SK-N-SH (cell line): Measurements from ENCODE around the gene PLCE1. TPM values are rescaled to one million over a fixed set of nuclear protein-coding genes. Genes with fewer than 3 reads are reported as not detected.
A peak's percentile ranks its signal among the peaks of the same experiment; 100 is the strongest.

ENCODE experiments used
- CTCF ChIA-PET: fragments of 300-600, 350-600 bp; formaldehyde crosslinking; extraction: SDS; loops from one replicate; lab custom pipeline; 2021; lab: Yijun Ruan, JAX
- POLR2A ChIA-PET: fragments of 350-600 bp; sonication (Branson Sonifier 250); formaldehyde crosslinking; extraction: SDS; loops from one replicate; lab custom pipeline; 2020; ENCODE audit warnings: antibody characterized with exemption, inconsistent platforms; lab: Yijun Ruan, JAX
- DNase-seq: peaks from one replicate; pipeline ENCODE4 v3.0.0; 2012
- H2AFZ ChIP-seq: fragments of 200-600 bp; sonication (generic); 2 replicates; pipeline ENCODE4 v1.8.1; 2016; ENCODE audit warnings: antibody characterized with exemption, mild to moderate bottlenecking, low read depth
- H3F3A ChIP-seq: fragments of 200-600 bp; sonication (generic); replicated peaks from 2 replicates; pipeline ENCODE3; 2016; ENCODE audit warnings: antibody characterized with exemption, mild to moderate bottlenecking; ENCODE audit not compliant: insufficient read depth
- H3K27ac ChIP-seq, 2 experiments: fragments of 200-500 bp in 1 of 2; fragments of 200-600 bp in 1 of 2; sonication (Bioruptor generic) in 1 of 2; sonication (generic), shearing (Covaris generic) in 1 of 2; 2 replicates each; pipeline versions ENCODE4 v1.5.1 to v1.6.1; 2014 to 2016; ENCODE audit warnings: low read depth in 2 of 2, inconsistent platforms in 1 of 2, low read length in 1 of 2, mild to moderate bottlenecking in 1 of 2, mixed read lengths in 1 of 2
- H3K27me3 ChIP-seq: fragments of 200-600 bp; sonication (generic), shearing (Covaris generic); 2 replicates; pipeline ENCODE4 v1.6.1; 2016; ENCODE audit warnings: mixed run types; ENCODE audit not compliant: insufficient read depth
- H3K36me3 ChIP-seq, 2 experiments: fragments of 200-500 bp in 1 of 2; fragments of 200-600 bp in 1 of 2; sonication (Bioruptor generic) in 1 of 2; sonication (generic) in 1 of 2; replicated peaks in 1 of 2; 2 replicates each; pipeline versions ENCODE3 to v1.5.1; 2014 to 2016; ENCODE audit warnings: low read length in 1 of 2, mild to moderate bottlenecking in 1 of 2; ENCODE audit not compliant: insufficient read depth in 2 of 2, control insufficient read depth in 1 of 2
- H3K4me1 ChIP-seq, 2 experiments: fragments of 200-500 bp in 1 of 2; fragments of 200-600 bp in 1 of 2; sonication (Bioruptor generic) in 1 of 2; sonication (generic), shearing (Covaris generic) in 1 of 2; 2 replicates each; pipeline versions ENCODE4 v1.5.1 to v1.6.1; 2014 to 2016; ENCODE audit warnings: low read depth in 1 of 2, low read length in 1 of 2, mixed run types in 1 of 2; ENCODE audit not compliant: insufficient read depth in 2 of 2, control insufficient read depth in 1 of 2
- H3K4me2 ChIP-seq: fragments of 200-600 bp; sonication (generic), shearing (Covaris generic); 2 replicates; pipeline ENCODE4 v1.6.1; 2017; ENCODE audit warnings: mixed run types
- H3K4me3 ChIP-seq, 2 experiments: fragments of 200-500 bp in 1 of 2; fragments of 200-600 bp in 1 of 2; sonication (Bioruptor generic) in 1 of 2; sonication (generic), shearing (Covaris generic) in 1 of 2; 2 replicates each; pipeline versions ENCODE4 v1.5.1 to v1.8.1; 2014 to 2016; ENCODE audit warnings: low read depth in 2 of 2, inconsistent platforms in 1 of 2, low read length in 1 of 2, mild to moderate bottlenecking in 1 of 2, mixed read lengths in 1 of 2, moderate library complexity in 1 of 2
- H3K79me2 ChIP-seq: fragments of 200-600 bp; sonication (generic); 2 replicates; pipeline ENCODE4 v1.8.1; 2017; ENCODE audit warnings: mild to moderate bottlenecking; ENCODE audit not compliant: insufficient read depth
- H3K9ac ChIP-seq: fragments of 200-600 bp; sonication (generic); 2 replicates; pipeline ENCODE4 v1.6.1; 2017; ENCODE audit warnings: mixed run types
- H3K9me2 ChIP-seq: fragments of 200-600 bp; sonication (generic); 2 replicates; pipeline ENCODE4 v1.6.1; 2017; ENCODE audit warnings: mixed run types
- H3K9me3 ChIP-seq: fragments of 200-600 bp; sonication (generic); 2 replicates; pipeline ENCODE4 v1.6.1; 2017; ENCODE audit warnings: mixed run types, mild to moderate bottlenecking, moderate library complexity
- H4K20me1 ChIP-seq: fragments of 200-600 bp; sonication (generic); 2 replicates; pipeline ENCODE4 v1.6.1; 2017; ENCODE audit warnings: mild to moderate bottlenecking, mixed run types; ENCODE audit not compliant: insufficient read depth
- EZH2phosphoT487 ChIP-seq: fragments of 200-600 bp; sonication (generic); IDR thresholded peaks from 2 replicates; pipeline ENCODE4 v1.6.1; 2017; ENCODE audit warnings: low read depth, mixed run types, mild to moderate bottlenecking, antibody characterized with exemption, moderate library complexity, borderline replicate concordance
- FOSL2 ChIP-seq: IDR thresholded peaks from 2 replicates; pipeline ENCODE4 v1.4.0; 2012; ENCODE audit warnings: low read depth, mild to moderate bottlenecking, moderate library complexity, borderline replicate concordance
- FOXM1 ChIP-seq: IDR thresholded peaks from 2 replicates; pipeline ENCODE4 v1.4.0; 2012; ENCODE audit warnings: low read depth, mild to moderate bottlenecking
- GABPA ChIP-seq: IDR thresholded peaks from 2 replicates; pipeline ENCODE4 v1.4.0; 2012; ENCODE audit warnings: low read depth, mild to moderate bottlenecking
- IRF3 ChIP-seq: fragments of 150-350 bp; IDR thresholded peaks from 2 replicates; pipeline ENCODE4 v1.6.1; 2016; ENCODE audit warnings: mild to moderate bottlenecking, low read depth, low read length
- JUND ChIP-seq: IDR thresholded peaks from 2 replicates; pipeline ENCODE4 v1.4.0; 2012
- MAX ChIP-seq: IDR thresholded peaks from 2 replicates; pipeline ENCODE4 v1.4.0; 2012; ENCODE audit warnings: low read depth
- MXI1 ChIP-seq: IDR thresholded peaks from 2 replicates; pipeline ENCODE4 v1.6.1; 2012; ENCODE audit warnings: mild to moderate bottlenecking, low read depth, low read length, improper control_type of control experiment
- NRF1 ChIP-seq: IDR thresholded peaks from 2 replicates; pipeline ENCODE4 v1.6.1; 2012; ENCODE audit warnings: low read depth, mild to moderate bottlenecking, low read length
- POLR2AphosphoS5 ChIP-seq: IDR thresholded peaks from 2 replicates; pipeline ENCODE4 v1.6.1; 2012; ENCODE audit warnings: low read depth, low read length
- RCOR1 ChIP-seq: fragments of 150-350 bp; IDR thresholded peaks from 2 replicates; pipeline ENCODE4 v1.6.1; 2017; ENCODE audit warnings: antibody characterized with exemption, low read length
- RXRA ChIP-seq: IDR thresholded peaks from 2 replicates; pipeline ENCODE4 v1.4.0; 2012; ENCODE audit warnings: low read depth, mild to moderate bottlenecking, borderline replicate concordance
- SIN3A ChIP-seq: IDR thresholded peaks from 2 replicates; pipeline ENCODE4 v1.6.1; 2012; ENCODE audit warnings: low read depth, mild to moderate bottlenecking, low read length, moderate library complexity, borderline replicate concordance
- TCF12 ChIP-seq: IDR thresholded peaks from 2 replicates; pipeline ENCODE4 v1.4.0; 2012
- WGBS: methylation state at CpG from one replicate; pipeline ENCODE4 v1.1.6; 2017; ENCODE audit warnings: low lambda C conversion rate; 5-methylcytosine and 5-hydroxymethylcytosine counted together
- polyA plus RNA-seq, 3 experiments: library from polyadenylated mRNA; depleted of rRNA; stranded (reverse); fragments of >200 nt; gene quantifications; 2 replicates each; pipeline ENCODE4 v1.2.3, GENCODE V29; 2012
- TF ChIP-seq, protein P1 (sequence below): IDR thresholded peaks from 2 replicates; pipeline ENCODE4 v1.4.0; 2012; ENCODE audit warnings: low read depth, borderline replicate concordance
- TF ChIP-seq, protein P2 (sequence below): IDR thresholded peaks from 2 replicates; pipeline ENCODE4 v1.6.1; 2012; ENCODE audit warnings: mild to moderate bottlenecking, low read depth, low read length, moderate library complexity

PLCE1 gene
- polyA plus RNA-seq, 1 of the 3 experiments (the other 2 are of a cell fraction) = 1.2 TPM

DNA sequence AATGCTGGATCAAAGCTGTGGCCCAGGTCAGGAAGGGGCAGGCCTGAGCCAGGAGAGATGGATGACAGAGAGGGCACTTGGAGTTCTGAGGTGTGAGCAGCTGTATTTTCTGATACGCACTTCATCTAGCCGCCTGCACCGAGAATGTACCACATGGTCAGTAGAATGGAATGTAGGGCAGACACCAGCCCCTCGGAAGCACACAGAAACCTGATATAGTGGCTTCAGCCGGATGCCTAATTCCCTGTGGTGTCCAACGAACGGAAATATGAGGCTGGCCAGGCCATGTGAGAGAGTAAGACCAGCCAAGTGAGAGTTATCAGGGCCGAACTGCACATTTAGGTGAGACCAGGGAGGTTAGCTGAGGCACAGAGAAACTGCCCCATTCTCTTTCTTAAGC lies 46.7 kb upstream of the PLCE1 start (continued):
- TF ChIP-seq RCOR1 (no peak), MAX (peak; percentile 73), TCF12 (peak; percentile 13; the same call in 1 of the 2 replicates)

DNA sequence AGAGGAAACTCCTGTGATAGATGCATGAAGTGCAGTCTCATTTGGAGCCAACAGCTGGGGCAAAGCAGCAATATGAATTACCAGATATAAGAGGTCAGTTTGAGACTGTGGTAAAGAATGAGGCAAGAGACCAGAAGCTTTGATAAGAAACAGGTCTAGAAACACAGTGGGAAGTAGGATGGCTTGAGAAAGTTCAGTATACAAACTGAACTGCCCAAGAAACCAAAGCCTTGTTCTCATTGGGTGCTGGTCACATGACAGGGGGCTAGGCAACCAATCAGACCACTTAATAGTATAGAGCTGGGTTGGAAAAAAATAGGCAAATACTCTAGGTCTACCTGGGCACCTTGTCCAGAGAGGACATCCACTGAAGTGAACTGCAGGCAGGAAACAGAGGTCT lies 46.2 kb upstream of the PLCE1 start:
- Histone ChIP-seq H2AFZ (0 out of 2 replicates have a peak overlapping the region, but pooled peaks have one; percentile 7), H4K20me1 (no peaks in the 10 kb centered on the region), H3K27ac (peak overlapping the region in 1 of 2 experiments; percentile 69; a peak in 1 of 4 replicates), H3K36me3 (no peaks in the 10 kb centered on the region), H3K27me3 (no peaks in the 10 kb centered on the region), H3K9me3 (no peaks in the 10 kb centered on the region), H3K9me2 (no peaks in the 10 kb centered on the region), H3K9ac (no peak overlapping the region), H3K4me2 (no peak overlapping the region), H3K4me3 (no peak overlapping the region), H3F3A (no peaks in the 10 kb centered on the region), H3K79me2 (no peaks in the 10 kb centered on the region), H3K4me1 (peaks cover 0 to 5% of the 10 kb centered on the region in 2 experiments; a peak in 1 of 4 replicates)
- POLR2A ChIA-PET = no interaction called here
- TF ChIP-seq NRF1 = no peak
- TF ChIP-seq SIN3A = no peak
- no peak for TF ChIP-seq FOXM1
- TF ChIP-seq MXI1 = no peak
- TF ChIP-seq, protein P1, sequence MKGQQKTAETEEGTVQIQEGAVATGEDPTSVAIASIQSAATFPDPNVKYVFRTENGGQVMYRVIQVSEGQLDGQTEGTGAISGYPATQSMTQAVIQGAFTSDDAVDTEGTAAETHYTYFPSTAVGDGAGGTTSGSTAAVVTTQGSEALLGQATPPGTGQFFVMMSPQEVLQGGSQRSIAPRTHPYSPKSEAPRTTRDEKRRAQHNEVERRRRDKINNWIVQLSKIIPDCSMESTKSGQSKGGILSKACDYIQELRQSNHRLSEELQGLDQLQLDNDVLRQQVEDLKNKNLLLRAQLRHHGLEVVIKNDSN = peak; percentile 26; the same call in 1 of the 2 replicates
- TF ChIP-seq FOSL2 = no peak
- CTCF ChIA-PET = interaction anchor here (2.1 kb wide), 1 partner anchor 26 kb away, joined by 4 read pairs; no protein-coding TSS in a partner anchor
- no peak for DNase-seq

DNA sequence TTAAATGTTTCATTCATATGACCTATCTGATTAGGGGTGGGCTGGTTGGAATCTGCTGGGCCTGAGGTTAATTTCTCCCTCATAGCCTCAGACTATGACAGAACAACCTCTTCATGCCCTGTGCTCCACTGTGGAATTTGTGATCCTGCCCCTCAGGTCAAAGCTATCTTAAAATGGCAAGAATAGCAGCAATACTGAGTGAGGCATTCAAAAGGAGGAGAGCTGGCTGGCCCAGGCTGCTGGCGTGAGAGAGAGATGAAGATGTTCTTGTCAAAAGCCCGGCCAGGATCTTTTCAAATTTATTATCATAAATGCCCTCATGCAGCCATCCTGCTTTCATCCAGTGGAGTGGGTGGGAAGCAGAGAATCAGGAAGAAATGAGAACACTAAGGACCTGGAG lies 41.8 kb upstream of the PLCE1 start:
- no peaks in the 10 kb centered on the region for H3K9me3 ChIP-seq
- H3K4me3 ChIP-seq = no peak overlapping the region
- DNase-seq = no peak
- 86% methylated on average over 2 of the region's 2 CpGs for WGBS
- H3K9me2 ChIP-seq = no peaks in the 10 kb centered on the region
- POLR2A ChIA-PET = no interaction called here
- H3K36me3 ChIP-seq = no peaks in the 10 kb centered on the region
- no peaks in the 10 kb centered on the region for H3K79me2 ChIP-seq
- TF ChIP-seq JUND (no peak), IRF3 (no peak), GABPA (no peak), RXRA (no peak), POLR2AphosphoS5 (no peak), EZH2phosphoT487 (no peak)
- TF ChIP-seq, protein P2, sequence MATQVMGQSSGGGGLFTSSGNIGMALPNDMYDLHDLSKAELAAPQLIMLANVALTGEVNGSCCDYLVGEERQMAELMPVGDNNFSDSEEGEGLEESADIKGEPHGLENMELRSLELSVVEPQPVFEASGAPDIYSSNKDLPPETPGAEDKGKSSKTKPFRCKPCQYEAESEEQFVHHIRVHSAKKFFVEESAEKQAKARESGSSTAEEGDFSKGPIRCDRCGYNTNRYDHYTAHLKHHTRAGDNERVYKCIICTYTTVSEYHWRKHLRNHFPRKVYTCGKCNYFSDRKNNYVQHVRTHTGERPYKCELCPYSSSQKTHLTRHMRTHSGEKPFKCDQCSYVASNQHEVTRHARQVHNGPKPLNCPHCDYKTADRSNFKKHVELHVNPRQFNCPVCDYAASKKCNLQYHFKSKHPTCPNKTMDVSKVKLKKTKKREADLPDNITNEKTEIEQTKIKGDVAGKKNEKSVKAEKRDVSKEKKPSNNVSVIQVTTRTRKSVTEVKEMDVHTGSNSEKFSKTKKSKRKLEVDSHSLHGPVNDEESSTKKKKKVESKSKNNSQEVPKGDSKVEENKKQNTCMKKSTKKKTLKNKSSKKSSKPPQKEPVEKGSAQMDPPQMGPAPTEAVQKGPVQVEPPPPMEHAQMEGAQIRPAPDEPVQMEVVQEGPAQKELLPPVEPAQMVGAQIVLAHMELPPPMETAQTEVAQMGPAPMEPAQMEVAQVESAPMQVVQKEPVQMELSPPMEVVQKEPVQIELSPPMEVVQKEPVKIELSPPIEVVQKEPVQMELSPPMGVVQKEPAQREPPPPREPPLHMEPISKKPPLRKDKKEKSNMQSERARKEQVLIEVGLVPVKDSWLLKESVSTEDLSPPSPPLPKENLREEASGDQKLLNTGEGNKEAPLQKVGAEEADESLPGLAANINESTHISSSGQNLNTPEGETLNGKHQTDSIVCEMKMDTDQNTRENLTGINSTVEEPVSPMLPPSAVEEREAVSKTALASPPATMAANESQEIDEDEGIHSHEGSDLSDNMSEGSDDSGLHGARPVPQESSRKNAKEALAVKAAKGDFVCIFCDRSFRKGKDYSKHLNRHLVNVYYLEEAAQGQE = no peak
- H3K4me2 ChIP-seq = no peak overlapping the region
- no peaks in the 10 kb centered on the region for H3K27me3 ChIP-seq
- H3F3A ChIP-seq = no peaks in the 10 kb centered on the region
- CTCF ChIA-PET = interaction anchor here (1.5 kb wide), 1 partner anchor 35 kb away, joined by 5 read pairs; no protein-coding TSS in a partner anchor
- no peak overlapping the region for H3K27ac ChIP-seq
- H2AFZ ChIP-seq = no peak overlapping the region
- no peaks in the 10 kb centered on the region for H4K20me1 ChIP-seq
- peaks cover 3 to 5% of the 10 kb centered on the region in 2 experiments; a peak in 2 of 4 replicates for H3K4me1 ChIP-seq
- H3K9ac ChIP-seq = no peak overlapping the region
